AG09319 (cell line): ENCODE measurements around the gene NPC2.
A peak's percentile ranks its signal among the peaks of the same experiment; 100 is the strongest.

Source experiments
- DNase-seq: peaks from one replicate; pipeline ENCODE4 v3.0.0-alpha.2; 2010; ENCODE audit warnings: low read depth; ENCODE audit errors: extremely low read depth
- TF ChIP-seq, protein P1 (sequence below): IDR thresholded peaks from 2 replicates; pipeline ENCODE4 v1.5.1; 2011; ENCODE audit warnings: low read depth, mild to moderate bottlenecking, inconsistent platforms, low read length, moderate library complexity

Gene NPC2

DNA sequence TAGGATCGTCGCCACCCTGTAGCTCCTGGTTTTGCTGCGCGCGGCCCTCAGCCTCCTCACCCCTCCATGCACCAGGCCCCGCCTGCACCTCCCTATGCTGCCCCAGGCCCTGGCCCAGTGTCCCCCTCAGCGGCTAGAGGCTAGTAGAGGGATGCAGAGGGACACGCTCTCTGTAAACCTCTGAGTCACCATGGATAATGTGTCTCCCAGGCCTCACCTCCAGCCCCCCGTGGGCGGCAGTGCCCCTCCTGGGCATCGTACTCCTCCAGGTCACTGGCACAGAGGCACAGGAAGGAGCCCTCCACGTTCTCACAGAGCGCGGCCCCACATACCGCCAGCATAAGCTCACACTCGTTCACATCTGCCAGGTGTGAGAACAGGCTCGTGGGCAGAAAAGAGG is 12.7 kb upstream of the NPC2 start:
- no peak for DNase-seq
- TF ChIP-seq, protein P1, sequence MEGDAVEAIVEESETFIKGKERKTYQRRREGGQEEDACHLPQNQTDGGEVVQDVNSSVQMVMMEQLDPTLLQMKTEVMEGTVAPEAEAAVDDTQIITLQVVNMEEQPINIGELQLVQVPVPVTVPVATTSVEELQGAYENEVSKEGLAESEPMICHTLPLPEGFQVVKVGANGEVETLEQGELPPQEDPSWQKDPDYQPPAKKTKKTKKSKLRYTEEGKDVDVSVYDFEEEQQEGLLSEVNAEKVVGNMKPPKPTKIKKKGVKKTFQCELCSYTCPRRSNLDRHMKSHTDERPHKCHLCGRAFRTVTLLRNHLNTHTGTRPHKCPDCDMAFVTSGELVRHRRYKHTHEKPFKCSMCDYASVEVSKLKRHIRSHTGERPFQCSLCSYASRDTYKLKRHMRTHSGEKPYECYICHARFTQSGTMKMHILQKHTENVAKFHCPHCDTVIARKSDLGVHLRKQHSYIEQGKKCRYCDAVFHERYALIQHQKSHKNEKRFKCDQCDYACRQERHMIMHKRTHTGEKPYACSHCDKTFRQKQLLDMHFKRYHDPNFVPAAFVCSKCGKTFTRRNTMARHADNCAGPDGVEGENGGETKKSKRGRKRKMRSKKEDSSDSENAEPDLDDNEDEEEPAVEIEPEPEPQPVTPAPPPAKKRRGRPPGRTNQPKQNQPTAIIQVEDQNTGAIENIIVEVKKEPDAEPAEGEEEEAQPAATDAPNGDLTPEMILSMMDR, result no peak

DNA sequence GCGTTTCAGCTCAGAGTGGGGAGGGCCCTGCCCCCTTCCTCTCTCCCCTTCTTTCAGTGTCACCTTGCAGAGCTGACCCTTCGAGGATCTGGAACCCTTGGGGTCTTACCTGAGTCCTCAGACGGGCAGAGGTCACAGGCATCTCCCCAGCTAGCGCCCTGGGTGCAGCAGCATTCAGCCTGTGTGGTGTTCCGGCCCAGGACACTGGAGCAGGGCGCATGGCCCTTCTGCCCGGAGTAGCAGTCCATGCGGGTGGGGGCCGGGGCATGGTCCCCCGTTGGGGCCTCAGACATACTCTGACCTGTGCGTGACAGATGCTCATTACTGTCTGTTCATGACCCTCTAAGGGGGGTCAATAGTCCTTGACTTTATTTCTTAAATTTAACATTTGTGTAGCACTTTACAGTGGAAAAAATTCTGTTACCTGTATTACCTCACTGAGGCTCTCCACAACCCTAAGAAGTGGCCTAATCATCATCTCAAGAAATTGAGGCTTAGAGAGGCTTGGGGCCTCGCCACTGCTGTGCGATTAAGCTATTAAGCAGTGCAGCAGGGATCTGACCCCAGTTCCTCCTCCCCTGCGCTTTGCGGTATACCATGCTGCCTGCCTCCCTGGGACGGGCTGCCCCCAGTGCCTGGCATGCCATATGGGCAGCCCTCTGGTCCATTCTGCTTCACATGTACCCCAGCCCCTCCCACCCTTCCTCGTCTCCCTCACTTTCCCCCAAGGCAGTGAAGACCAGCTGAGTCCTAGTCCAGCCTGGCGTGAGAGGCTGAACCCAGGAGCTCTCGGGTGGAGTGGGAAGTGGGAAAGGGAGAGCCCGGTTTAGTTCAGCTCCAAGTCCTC is 12.0 kb upstream of the NPC2 start:
- TF ChIP-seq, protein P1, result no peak
- DNase-seq, result no peak

DNA sequence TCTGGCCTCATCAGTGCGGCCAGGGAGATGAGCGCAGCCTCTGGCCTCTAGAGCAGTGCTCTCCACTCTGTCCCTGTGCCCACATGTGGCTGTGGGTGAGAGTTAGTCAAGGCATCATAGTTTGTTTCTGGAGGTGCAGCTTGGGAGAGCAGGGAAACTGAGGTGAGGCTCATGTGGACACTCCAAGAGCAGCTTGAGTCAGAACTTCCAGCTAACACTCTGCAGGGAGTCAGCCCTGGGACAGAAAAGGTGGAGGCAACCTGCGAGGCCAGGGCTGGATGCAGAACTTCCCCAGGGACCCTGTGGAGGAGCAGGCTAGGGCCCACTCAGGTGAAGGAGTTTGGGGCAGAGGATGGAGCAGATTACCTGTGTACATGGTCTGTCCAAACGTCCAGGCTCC is 11.3 kb upstream of the NPC2 start:
- DNase-seq, result no peak
- TF ChIP-seq, protein P1, result no peak

DNA sequence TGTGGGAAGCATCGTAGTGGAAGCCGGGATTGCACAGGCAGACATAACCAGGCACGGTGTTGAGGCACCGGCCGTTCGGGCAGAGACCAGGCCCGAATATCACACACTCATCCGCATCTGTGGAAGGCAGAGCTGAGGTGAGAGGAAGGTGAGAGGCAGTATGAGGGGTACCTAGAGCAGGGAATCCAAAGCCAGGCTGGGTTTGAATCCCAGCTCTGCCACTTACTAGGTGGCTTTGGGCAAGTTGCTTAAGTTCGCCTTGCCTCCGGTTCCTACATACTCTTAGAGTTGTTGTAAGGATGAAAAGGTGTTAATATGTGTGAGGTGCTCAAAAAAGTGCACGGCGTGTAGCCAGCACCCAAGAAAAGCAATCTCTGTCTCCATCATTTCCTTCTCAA is 10.8 kb upstream of the NPC2 start:
- TF ChIP-seq, protein P1, result no peak

GRCh38 chr14:74503291-74503937 is 10.3 kb upstream of the NPC2 start:
- no peak for DNase-seq
- TF ChIP-seq, protein P1, result no peak

More for the DNA sequence above, 10.8 kb upstream of the NPC2 start:
- no peak for DNase-seq

DNA sequence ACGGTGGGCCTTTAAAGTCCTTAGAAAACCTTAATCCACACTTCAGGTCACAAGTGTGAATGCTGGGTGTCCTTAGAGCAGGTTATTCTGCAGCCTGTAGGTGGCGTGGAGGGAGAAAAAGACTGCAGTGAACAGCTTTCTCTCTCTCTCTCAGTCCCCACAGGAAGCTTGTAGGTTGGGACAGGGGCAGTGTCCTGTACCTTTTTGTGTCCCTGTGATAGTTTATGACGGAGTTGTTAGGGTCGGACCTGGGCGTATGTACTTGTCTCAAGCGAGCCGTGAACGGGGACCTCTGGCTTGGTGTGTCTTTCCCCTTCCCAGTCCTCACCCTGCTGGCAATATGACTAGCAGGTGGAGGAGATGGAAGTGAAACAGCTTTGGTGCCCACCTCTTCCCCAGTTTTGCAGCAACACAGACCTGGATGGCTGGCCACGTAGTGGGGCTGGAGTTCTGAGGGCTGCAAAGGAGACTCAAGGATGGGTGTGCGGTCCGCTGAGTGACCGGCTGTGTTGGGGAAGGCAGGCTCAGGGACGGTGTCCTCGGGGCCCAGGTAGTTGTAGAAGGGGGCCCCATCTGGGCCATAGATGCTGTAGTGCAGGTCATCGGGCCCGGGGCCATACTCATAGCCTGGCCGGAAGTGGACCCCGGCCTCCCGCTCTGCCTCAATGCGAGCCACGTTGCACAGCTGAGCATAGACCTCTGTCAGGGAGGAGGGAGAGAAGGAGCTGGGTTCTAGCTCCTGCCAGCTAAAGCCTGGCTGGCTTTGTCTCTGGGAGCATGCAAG is 9.3 kb upstream of the NPC2 start:
- TF ChIP-seq, protein P1, result peak; percentile 45
- DNase-seq, result no peak

- DNase-seq, result no peak
- TF ChIP-seq, protein P1, result no peak
These were observed 8.6 kb upstream of the NPC2 start for GRCh38 chr14:74501691-74502090.
